Measurements from ENCODE around the gene CPNE4.
"Not testable (repeated sequence)": the region's sequence is repeated elsewhere in the genome, so short reads cannot be mapped to it uniquely, and the experiment has no call there.

Gene CPNE4

GRCh38 chr3:131957980-131958379 is 76.8 kb downstream of the CPNE4 start:
- DNase-seq (ENCODE audit: low spot score) = no peak

- no peak for DNase-seq (ENCODE audit: low spot score)
Observed at GRCh38 chr3:131957511-131957910, 77.3 kb downstream of the CPNE4 start.

GRCh38 chr3:131948806-131949205 is 86.0 kb downstream of the CPNE4 start:
- DNase-seq (ENCODE audit: low spot score) = no peak

- no peak for DNase-seq (ENCODE audit: low spot score)
Observed at GRCh38 chr3:131944676-131945075, 90.1 kb downstream of the CPNE4 start.

- no peak for DNase-seq (ENCODE audit: low spot score)
Observed at GRCh38 chr3:131933665-131934064, 101.1 kb downstream of the CPNE4 start.

GRCh38 chr3:131928593-131928992 is 106.2 kb downstream of the CPNE4 start:
- DNase-seq (ENCODE audit: low spot score) = no peak

GRCh38 chr3:131925571-131925970 is 109.2 kb downstream of the CPNE4 start:
- DNase-seq (ENCODE audit: low spot score) = no peak

- no peak for DNase-seq (ENCODE audit: low spot score)
Observed at GRCh38 chr3:131922356-131922755, 112.5 kb downstream of the CPNE4 start.

GRCh38 chr3:131917006-131917405 is 117.8 kb downstream of the CPNE4 start:
- no peak for DNase-seq (ENCODE audit: low spot score)

GRCh38 chr3:131914090-131914691 is 120.6 kb downstream of the CPNE4 start:
- DNase-seq (ENCODE audit: low spot score) = no peak

GRCh38 chr3:131912255-131912654 is 122.6 kb downstream of the CPNE4 start:
- DNase-seq (ENCODE audit: low spot score) = no peak

GRCh38 chr3:131907796-131908195 is 127.0 kb downstream of the CPNE4 start:
- DNase-seq (ENCODE audit: low spot score) = no peak

- DNase-seq (ENCODE audit: low spot score) = no peak
Observed at GRCh38 chr3:131903988-131904415, 130.8 kb downstream of the CPNE4 start.

- DNase-seq (ENCODE audit: low spot score) = no peak
Observed at GRCh38 chr3:131901686-131902085, 133.1 kb downstream of the CPNE4 start.

GRCh38 chr3:131900891-131901290 is 133.9 kb downstream of the CPNE4 start:
- no peak for DNase-seq (ENCODE audit: low spot score)

GRCh38 chr3:131899021-131899420 is 135.8 kb downstream of the CPNE4 start:
- no peak for DNase-seq (ENCODE audit: low spot score)

- DNase-seq (ENCODE audit: low spot score) = no peak
Observed at GRCh38 chr3:131898346-131898745, 136.5 kb downstream of the CPNE4 start.

- DNase-seq (ENCODE audit: low spot score) = no peak
Observed at GRCh38 chr3:131896285-131896684, 138.5 kb downstream of the CPNE4 start.

- no peak for DNase-seq (ENCODE audit: low spot score)
Observed at GRCh38 chr3:131895766-131896165, 139.0 kb downstream of the CPNE4 start.

- no peak for DNase-seq (ENCODE audit: low spot score)
Observed at GRCh38 chr3:131892331-131892730, 142.5 kb downstream of the CPNE4 start.

- DNase-seq (ENCODE audit: low spot score) = not testable (repeated sequence)
Observed at GRCh38 chr3:131885871-131886270, 148.9 kb downstream of the CPNE4 start.

GRCh38 chr3:131883711-131884407 is 151.0 kb downstream of the CPNE4 start:
- DNase-seq (ENCODE audit: low spot score) = no peak

GRCh38 chr3:131883086-131883485 is 151.7 kb downstream of the CPNE4 start:
- no peak for DNase-seq (ENCODE audit: low spot score)

- DNase-seq (ENCODE audit: low spot score) = no peak
Observed at GRCh38 chr3:131881777-131882176, 153.0 kb downstream of the CPNE4 start.
